ENCODE results near the gene PAM16. TPM values are rescaled to one million over a fixed set of nuclear protein-coding genes. Genes with fewer than 3 reads are reported as not detected.

PAM16 gene
- total RNA-seq, 1 donor from 2014 or later = 41.2 TPM

- TF ChIP-seq CTCF (IDR thresholded peaks at IDR 0.05) = no peak
- H3K4me1 ChIP-seq = no peaks in the 10 kb centered on the region
- ATAC-seq = no peak
- peaks cover 48% of the 10 kb centered on the region for H3K36me3 ChIP-seq
- DNase-seq = no peak
- intact Hi-C loops (cut with DNase I) = loop anchor here (5.0 kb wide), 1 partner anchor 42 kb away; no protein-coding TSS in a partner anchor
- no peaks in the 10 kb centered on the region for H3K9me3 ChIP-seq
- H3K27ac ChIP-seq = no peak overlapping the region
- no peak overlapping the region for H3K4me3 ChIP-seq
- H3K27me3 ChIP-seq = no peaks in the 10 kb centered on the region
These were observed 8.8 kb upstream of the PAM16 start for GRCh38 chr16:4359914-4360313.

- Histone ChIP-seq H3K27ac (no peak overlapping the region), H3K4me1 (no peaks in the 10 kb centered on the region), H3K27me3 (no peaks in the 10 kb centered on the region), H3K9me3 (no peaks in the 10 kb centered on the region), H3K4me3 (no peak overlapping the region), H3K36me3 (peaks cover 41% of the 10 kb centered on the region)
- peak; percentile 96 for TF ChIP-seq CTCF (IDR thresholded peaks at IDR 0.05)
- DNase-seq (peak; percentile 87), ATAC-seq (peak; percentile 80)
- intact Hi-C loops (cut with DNase I) = loop anchor here (5.0 kb wide), 1 partner anchor 43 kb away; no protein-coding TSS in a partner anchor
These were observed 7.9 kb upstream of the PAM16 start for GRCh38 chr16:4358831-4359561.

- Histone ChIP-seq H3K27ac (no peak overlapping the region), H3K27me3 (no peaks in the 10 kb centered on the region), H3K4me1 (no peaks in the 10 kb centered on the region), H3K36me3 (peaks cover 34% of the 10 kb centered on the region), H3K9me3 (no peaks in the 10 kb centered on the region), H3K4me3 (no peak overlapping the region)
- TF ChIP-seq CTCF (IDR thresholded peaks at IDR 0.05) = no peak
- DNase-seq (no peak), ATAC-seq (no peak)
- intact Hi-C loops (cut with DNase I) = loop anchor here (5.0 kb wide), 1 partner anchor 44 kb away; no protein-coding TSS in a partner anchor
These were observed 7.1 kb upstream of the PAM16 start for GRCh38 chr16:4358236-4358635.

- H3K9me3 ChIP-seq = no peaks in the 10 kb centered on the region
- intact Hi-C loops (cut with DNase I) = loop anchor here (5.0 kb wide), 1 partner anchor 45 kb away; no protein-coding TSS in a partner anchor
- H3K27me3 ChIP-seq = no peaks in the 10 kb centered on the region
- peaks cover 22% of the 10 kb centered on the region for H3K36me3 ChIP-seq
- H3K27ac ChIP-seq = no peak overlapping the region
- no peak overlapping the region for H3K4me3 ChIP-seq
- H3K4me1 ChIP-seq = no peaks in the 10 kb centered on the region
- DNase-seq (no peak), ATAC-seq (no peak)
- TF ChIP-seq CTCF (IDR thresholded peaks at IDR 0.05) = no peak
These were observed 5.7 kb upstream of the PAM16 start for GRCh38 chr16:4356820-4357219.

GRCh38 chr16:4354512-4355409 is 3.6 kb upstream of the PAM16 start:
- H3K4me1 ChIP-seq = peaks cover 7% of the 10 kb centered on the region
- H3K27me3 ChIP-seq = no peaks in the 10 kb centered on the region
- ATAC-seq (no peak), DNase-seq (no peak)
- H3K36me3 ChIP-seq = peaks cover 11% of the 10 kb centered on the region
- no peak overlapping the region for H3K4me3 ChIP-seq
- H3K27ac ChIP-seq = no peak overlapping the region
- no peaks in the 10 kb centered on the region for H3K9me3 ChIP-seq
- intact Hi-C loops (cut with DNase I) = loop anchor here (5.0 kb wide), 1 partner anchor 48 kb away; no protein-coding TSS in a partner anchor
- TF ChIP-seq CTCF (IDR thresholded peaks at IDR 0.05) = no peak
